ENCODE results near the gene HOXA9. TPM values are rescaled to one million over a fixed set of nuclear protein-coding genes. Genes with fewer than 3 reads are reported as not detected.

HOXA9 gene
- polyA plus RNA-seq, 3 donors: 0.55 to 1.9 (median 1.2) TPM

DNA sequence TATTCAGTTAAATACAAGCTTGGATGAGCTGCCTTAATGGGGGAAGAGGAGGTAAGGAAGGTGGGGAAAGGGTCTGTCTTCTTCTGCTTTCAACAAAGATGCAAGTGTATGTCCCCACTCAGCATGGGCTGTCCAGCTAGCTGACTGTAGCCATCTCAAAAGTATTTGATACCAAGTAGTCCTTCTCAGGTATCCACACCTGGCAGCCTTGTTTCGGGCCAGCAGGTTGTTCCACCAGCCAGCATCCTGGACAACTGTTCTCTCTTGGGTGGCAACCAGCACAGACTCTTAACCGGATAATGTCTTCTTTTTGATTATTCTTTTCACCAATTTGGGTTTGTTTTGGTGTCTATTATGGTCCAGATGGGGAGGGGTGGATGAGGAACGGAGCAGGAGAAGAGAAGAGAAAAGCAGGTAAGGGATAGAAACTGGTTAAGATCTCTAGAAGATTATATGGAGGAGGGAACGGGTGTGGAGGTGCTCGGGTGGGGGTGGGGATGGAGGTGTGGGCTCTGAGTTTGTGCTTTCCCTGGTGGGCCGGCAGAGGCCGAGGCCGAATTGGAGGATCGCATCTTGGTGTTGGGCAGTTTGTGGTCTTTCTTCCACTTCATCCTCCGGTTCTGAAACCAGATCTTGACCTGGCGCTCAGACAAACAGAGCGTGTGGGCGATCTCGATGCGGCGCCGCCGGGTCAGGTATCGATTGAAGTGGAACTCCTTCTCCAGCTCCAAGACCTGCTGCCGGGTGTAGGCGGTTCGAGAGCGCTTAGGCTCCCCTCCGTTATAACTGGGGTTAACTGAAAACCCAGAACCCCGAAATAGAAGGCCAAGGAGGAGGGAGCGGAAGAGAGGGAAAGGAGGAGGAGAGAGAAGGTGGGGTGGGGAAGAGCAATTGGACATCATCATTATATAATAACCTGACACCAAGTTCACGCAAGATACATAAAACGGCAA is 36.3 kb downstream of the HOXA9 start:
- Mint-ChIP-seq H3K27me3 (ENCODE audit: low read depth in 3 of 3) (peaks cover 4 to 10% (median 5%) of the 10 kb centered on the region in 3 donors), H3K4me1 (peaks cover 9% of the 10 kb centered on the region), H3K9me3 (peaks cover 0 to 9% (median 0%) of the 10 kb centered on the region in 7 donors), H3K4me3 (peak overlapping the region; percentile 0 to 27), H3K27ac (peak overlapping the region in 1 of 7 donors; percentile 35), H3K36me3 (peaks cover 0 to 2% of the 10 kb centered on the region in 2 donors)
- no peak for DNase-seq
- 96% methylated on average over 14 of the region's 28 CpGs for WGBS (ENCODE audit: insufficient coverage)
- no peak overlapping the region for H3K4me3 ChIP-seq (replicated peaks in 1 of 3; ENCODE audit: low read depth in 2 of 3, low read length in 3 of 3)
- no peaks in the 10 kb centered on the region for H3K9me3 ChIP-seq (replicated peaks in 1 of 2; ENCODE audit: control insufficient read depth in 1 of 2, insufficient read depth in 1 of 2, low read length in 2 of 2)
- H4K20me1 ChIP-seq (ENCODE audit: insufficient read depth, low read length): no peaks in the 10 kb centered on the region
- H3K36me3 ChIP-seq (replicated peaks in 1 of 2; ENCODE audit: control insufficient read depth in 1 of 2, insufficient read depth in 2 of 2, low read length in 2 of 2): no peaks in the 10 kb centered on the region
- TF ChIP-seq, protein P1, sequence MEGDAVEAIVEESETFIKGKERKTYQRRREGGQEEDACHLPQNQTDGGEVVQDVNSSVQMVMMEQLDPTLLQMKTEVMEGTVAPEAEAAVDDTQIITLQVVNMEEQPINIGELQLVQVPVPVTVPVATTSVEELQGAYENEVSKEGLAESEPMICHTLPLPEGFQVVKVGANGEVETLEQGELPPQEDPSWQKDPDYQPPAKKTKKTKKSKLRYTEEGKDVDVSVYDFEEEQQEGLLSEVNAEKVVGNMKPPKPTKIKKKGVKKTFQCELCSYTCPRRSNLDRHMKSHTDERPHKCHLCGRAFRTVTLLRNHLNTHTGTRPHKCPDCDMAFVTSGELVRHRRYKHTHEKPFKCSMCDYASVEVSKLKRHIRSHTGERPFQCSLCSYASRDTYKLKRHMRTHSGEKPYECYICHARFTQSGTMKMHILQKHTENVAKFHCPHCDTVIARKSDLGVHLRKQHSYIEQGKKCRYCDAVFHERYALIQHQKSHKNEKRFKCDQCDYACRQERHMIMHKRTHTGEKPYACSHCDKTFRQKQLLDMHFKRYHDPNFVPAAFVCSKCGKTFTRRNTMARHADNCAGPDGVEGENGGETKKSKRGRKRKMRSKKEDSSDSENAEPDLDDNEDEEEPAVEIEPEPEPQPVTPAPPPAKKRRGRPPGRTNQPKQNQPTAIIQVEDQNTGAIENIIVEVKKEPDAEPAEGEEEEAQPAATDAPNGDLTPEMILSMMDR (IDR thresholded peaks at IDR 0.05): no peak
- no peaks in the 10 kb centered on the region for H3K79me2 ChIP-seq (ENCODE audit: insufficient read depth, low read length)
- intact Hi-C loops (cut with micrococcal nuclease): no loop called here
- no peak overlapping the region for H3K27ac ChIP-seq (ENCODE audit: low read depth in 1 of 2, low read length in 2 of 2)
- H3K4me2 ChIP-seq (replicated peaks; ENCODE audit: extremely low read depth, low read length, poor library complexity, severe bottlenecking): no peak overlapping the region
- no peaks in the 10 kb centered on the region for H3K27me3 ChIP-seq (ENCODE audit: control insufficient read depth in 2 of 2, insufficient read depth in 2 of 2, low read length in 2 of 2)
- H3K4me1 ChIP-seq (ENCODE audit: control insufficient read depth in 1 of 2, insufficient read depth in 2 of 2, low read length in 2 of 2): peaks cover 0 to 8% of the 10 kb centered on the region in 2 donors
- no peak overlapping the region for H3K9ac ChIP-seq (ENCODE audit: insufficient read depth, low read length, poor library complexity, severe bottlenecking)
- no peak overlapping the region for H2AFZ ChIP-seq (ENCODE audit: insufficient read depth, low read depth, low read length, poor library complexity, severe bottlenecking)

DNA sequence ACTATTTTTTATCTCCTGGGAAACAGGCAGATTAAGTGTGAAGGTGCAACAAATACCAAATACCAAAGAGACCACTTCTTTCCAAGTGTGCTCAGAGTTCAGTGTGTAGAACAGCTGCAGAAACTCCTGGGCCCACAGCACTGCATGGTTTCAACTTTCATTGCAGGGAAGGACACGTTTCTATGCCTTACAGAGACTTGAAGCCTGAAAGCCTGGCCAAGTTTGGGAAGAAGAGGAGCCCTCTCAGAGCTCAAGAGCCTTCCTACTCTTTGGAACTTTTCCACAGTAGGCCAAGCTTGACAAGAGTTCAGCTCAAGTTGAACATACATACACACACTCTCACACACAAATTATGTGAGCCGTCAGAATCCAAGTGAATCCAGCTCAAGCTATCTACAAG is 37.3 kb downstream of the HOXA9 start:
- DNase-seq: no peak
- Mint-ChIP-seq H3K36me3 (peaks cover 0 to 2% of the 10 kb centered on the region in 2 donors), H3K9me3 (peaks cover 0 to 6% (median 0%) of the 10 kb centered on the region in 7 donors), H3K4me1 (peaks cover 8% of the 10 kb centered on the region), H3K27me3 (ENCODE audit: low read depth in 3 of 3) (peaks cover 3 to 10% (median 4%) of the 10 kb centered on the region in 3 donors), H3K27ac (no peak overlapping the region), H3K4me3 (no peak overlapping the region)
- TF ChIP-seq, protein P1 (IDR thresholded peaks at IDR 0.05): no peak
- H3K27ac ChIP-seq (ENCODE audit: low read depth in 1 of 2, low read length in 2 of 2): no peak overlapping the region
- H3K4me3 ChIP-seq (replicated peaks in 1 of 3; ENCODE audit: low read depth in 2 of 3, low read length in 3 of 3): no peak overlapping the region
- no peak overlapping the region for H2AFZ ChIP-seq (ENCODE audit: insufficient read depth, low read depth, low read length, poor library complexity, severe bottlenecking)
- no peak overlapping the region for H3K4me2 ChIP-seq (replicated peaks; ENCODE audit: extremely low read depth, low read length, poor library complexity, severe bottlenecking)
- H3K36me3 ChIP-seq (replicated peaks in 1 of 2; ENCODE audit: control insufficient read depth in 1 of 2, insufficient read depth in 2 of 2, low read length in 2 of 2): no peaks in the 10 kb centered on the region
- no peaks in the 10 kb centered on the region for H3K27me3 ChIP-seq (ENCODE audit: control insufficient read depth in 2 of 2, insufficient read depth in 2 of 2, low read length in 2 of 2)
- no peaks in the 10 kb centered on the region for H3K9me3 ChIP-seq (replicated peaks in 1 of 2; ENCODE audit: control insufficient read depth in 1 of 2, insufficient read depth in 1 of 2, low read length in 2 of 2)
- H3K9ac ChIP-seq (ENCODE audit: insufficient read depth, low read length, poor library complexity, severe bottlenecking): no peak overlapping the region
- no peaks in the 10 kb centered on the region for H3K79me2 ChIP-seq (ENCODE audit: insufficient read depth, low read length)
- WGBS (ENCODE audit: insufficient coverage): 83% methylated on average over 1 of the region's 2 CpGs
- intact Hi-C loops (cut with micrococcal nuclease): no loop called here
- no peaks in the 10 kb centered on the region for H4K20me1 ChIP-seq (ENCODE audit: insufficient read depth, low read length)
- peaks cover 0 to 7% of the 10 kb centered on the region in 2 donors for H3K4me1 ChIP-seq (ENCODE audit: control insufficient read depth in 1 of 2, insufficient read depth in 2 of 2, low read length in 2 of 2)

Data from CD14-positive monocyte (primary cell).